GM19463 (cell line): ENCODE measurements around the gene CBLC.
"Not testable (repeated sequence)": the region's sequence is repeated elsewhere in the genome, so short reads cannot be mapped to it uniquely, and the experiment has no call there.

Source experiments
- ATAC-seq: cut with Tn5 transposase; IDR thresholded peaks from one replicate; pipeline ENCODE4 v1.9.1; 2021; ENCODE audit warnings: mild to moderate bottlenecking, moderate library complexity; ENCODE audit not compliant: unreplicated experiment

Gene CBLC

DNA sequence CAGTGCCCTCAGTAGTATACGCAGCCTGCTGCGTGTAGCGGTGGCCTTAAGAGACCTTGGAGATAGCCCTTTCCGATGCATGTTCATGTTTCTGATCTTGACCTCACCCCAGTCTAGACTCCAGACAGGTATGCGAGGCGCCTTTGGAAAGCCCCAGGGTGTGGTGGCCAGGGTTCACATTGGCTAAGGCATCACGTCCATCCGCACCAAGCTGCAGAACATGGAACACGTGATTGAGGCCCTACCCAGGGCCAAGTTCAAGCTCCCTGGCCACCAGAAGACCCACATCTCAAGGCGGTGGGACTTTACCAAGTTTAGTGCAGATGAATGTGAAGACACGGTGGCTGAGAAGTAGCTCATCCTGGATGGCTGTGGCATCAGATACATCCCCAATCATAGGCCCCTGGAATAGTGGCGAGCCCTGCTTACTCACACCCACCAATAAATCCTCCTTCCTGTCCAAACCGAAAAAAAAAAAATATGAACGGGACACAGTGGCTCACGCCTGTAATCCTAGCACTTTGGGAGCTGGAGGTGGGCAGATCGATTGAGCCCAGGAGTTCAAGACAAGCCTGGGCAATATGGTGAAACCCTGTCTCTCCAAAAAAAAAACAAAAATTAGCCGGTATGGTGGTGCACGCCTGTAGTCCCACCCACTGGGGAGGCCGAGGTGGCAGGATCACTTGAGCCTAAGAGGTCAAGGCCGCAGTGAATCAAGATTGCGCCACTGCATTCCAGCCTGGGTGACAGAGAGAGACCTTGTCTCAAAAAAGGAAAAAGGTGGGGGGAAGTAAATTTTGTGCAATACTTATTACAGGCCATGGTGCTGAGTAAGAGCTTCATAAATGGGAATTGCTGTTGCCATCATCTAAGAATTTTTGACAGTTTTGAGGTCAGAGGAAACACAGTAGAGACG is 12.4 kb upstream of the CBLC start:
- no peak for ATAC-seq

DNA sequence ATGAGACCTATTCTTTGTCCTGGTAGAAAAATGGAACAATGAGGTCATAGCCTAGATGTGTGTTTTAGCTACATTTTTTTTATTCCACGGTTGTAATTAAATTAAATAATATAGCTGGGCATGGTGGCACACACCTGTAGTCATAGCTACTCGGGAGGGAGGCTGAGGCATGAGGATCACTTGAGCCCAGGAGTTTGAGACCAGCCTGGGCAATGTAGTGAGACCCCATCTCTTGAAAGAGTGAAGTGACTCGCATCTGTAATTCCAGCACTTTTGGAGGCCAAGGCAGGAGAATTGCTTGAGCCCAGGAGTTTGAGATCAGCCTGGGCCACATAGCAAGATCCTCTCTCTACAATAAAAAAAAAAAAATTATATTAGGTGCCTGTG is 11.7 kb upstream of the CBLC start:
- ATAC-seq = no peak

DNA sequence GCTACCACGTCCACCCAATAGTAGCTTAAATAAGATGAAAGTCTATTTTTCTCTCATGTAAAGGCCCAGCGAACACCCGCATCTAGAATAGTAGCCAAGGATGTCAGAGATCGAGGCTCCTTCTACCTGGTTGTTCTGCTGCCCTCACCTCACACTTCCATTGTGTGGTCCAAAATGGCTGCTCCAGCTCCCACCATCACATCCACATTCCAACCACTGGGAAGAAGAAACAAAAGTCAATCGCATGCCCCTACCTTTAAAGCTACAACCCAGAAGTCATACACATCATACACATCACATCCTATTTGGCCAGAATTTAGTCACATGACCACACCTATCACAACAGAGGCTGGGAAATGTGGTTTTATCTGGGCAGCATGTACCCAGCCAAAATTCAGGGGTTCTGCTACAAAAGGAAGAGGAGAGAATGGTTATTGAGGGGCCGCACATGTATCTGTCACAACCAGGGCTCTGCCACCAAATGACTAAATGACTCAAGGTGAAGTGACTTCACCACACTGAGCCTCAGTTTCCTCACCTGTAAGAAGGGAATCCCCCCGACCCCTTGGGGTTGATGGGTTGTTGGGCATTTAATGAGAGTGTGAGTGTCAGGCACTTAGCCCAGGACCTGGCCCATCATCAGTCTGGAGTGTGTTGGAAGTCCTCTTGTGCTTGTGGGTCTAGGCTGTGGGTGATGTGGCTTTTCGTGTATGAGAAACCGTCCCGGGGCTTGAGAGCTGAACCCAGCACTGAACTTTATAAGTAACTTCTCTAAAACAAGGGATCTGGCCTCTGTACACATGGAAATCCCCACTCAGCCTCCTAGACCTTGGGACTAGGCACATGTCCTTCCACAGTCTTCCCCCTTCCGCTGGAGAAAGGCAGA is 10.2 kb upstream of the CBLC start:
- no peak for ATAC-seq

DNA sequence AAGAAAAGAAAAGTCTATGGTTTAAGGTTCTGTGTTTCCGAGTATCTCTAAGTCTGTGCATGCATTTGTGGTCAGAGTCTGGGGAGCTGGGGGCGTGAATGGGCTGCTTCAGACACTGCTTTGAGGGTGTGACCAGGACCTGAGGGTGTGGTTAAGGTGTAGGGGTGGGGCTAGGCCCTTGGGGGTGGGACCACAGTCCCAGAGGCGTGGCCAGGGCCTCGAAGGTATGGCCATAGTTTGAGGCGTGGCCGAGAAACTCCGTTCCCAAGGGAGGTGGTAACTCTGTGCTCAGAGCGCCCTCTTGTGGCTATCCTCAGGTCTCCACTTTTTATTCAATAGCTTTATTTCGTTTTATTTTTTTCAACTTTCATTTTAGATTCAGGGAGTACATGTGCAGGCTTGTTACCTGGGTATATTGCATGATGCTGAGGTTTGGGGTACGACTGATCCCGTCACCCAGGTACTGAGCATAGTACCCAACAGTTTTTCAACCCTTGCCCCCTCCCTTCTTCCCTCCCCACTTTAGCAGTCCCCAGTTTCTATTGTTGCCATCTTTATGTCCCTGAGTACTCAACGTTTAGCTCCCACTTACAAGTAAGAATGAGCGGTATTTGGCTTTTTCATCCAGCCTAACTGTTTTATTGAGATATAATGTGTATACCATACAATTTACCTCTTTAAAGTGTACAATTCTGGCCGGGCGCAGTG is 7.0 kb upstream of the CBLC start:
- peak; percentile 93 for ATAC-seq

DNA sequence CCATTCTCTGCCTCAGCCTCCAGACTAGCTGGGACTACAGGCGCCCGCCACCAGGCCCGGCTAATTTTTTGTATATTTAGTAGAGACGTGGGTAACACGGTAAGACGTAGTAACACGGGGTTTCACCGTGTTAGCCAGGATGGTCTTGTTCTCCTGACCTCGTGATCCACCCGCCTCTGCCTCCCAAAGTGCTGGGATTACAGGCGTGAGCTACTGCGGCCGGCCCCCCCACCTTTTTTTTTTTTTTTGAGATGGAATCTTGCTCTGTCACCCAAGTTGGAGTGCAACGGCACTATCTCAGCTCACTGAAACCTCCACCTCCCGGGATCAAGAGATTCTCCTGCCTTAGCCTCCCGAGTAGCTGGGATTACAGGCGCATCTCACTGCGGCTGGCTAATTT is 5.5 kb upstream of the CBLC start:
- not testable (repeated sequence) for ATAC-seq

DNA sequence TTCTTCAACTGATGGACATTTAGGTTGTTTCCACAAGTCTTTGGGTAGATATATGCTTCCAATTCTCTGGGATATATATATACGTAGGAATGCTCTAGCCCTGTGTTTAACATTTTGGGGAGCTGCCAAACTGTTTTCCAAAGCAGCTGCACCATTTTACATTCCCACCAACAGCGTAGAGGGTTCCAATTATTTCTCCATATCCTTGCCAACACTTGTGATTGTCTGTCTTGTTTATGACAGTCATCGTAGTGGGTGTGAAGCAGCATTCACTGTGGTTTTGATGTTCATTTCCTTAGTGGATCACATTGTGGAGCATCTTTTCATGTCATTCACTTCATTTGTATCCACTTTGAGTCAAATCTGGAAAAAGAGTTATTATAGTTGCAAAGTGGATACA is 4.7 kb upstream of the CBLC start:
- ATAC-seq = no peak

DNA sequence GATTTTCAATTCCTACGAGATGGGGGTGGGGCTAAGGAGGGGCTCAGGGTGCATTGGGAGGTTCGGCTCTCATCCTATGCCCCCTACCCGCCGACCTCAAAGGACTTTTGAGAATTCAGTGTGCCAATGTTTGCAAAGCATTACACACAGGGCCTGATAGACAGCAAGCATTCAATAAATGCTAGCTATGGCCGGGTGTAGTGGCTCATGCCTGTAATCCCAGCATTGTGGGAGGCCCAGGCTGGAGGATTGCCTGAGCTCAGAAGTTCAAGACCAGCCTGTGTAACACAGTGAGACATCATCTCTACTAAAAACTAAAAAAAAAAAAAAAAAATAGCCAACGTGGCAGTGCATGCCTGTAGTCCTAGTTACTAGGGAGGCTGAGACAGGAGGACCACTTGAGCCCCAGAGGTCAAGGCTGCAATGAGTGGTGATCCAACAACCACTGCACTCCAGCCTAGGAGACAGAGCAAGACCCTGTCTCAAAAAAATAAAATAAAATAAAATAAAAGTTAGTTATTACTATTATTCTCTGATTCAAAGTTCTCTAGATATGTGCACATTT is 1.9 kb upstream of the CBLC start:
- ATAC-seq = no peak

DNA sequence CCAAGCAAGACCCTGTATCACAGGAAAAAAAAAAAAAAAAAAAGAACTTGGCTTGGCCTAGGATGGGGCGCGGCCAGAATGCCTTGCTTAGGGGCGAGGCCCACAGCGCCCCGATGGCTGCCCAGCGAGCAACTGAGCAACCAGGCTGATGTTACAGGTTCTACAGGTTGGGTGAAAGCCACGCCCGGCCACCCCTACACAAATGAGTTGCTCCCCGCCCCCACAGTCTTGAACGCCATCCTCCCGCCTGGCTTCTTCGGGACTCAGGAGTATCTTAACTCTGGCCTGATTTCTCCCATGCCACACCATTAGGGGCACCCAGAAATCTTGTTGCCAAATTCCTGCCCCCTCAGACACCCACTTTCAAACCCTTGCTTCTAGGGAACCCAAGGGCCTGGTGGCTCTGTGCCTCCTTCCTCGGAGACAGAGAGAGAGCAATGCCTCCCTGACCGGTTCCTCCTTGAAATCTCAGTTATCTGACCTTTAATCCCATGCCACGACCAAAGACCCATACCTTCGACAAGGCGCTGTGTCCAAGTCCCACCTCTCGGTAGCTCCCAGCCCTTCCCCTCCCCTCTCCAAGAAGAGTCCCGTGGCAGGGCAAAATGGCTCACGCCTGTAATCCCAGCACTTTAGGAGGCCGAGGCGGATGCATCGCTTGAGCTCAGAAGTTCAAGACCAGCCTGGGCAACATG is 1.1 kb upstream of the CBLC start:
- no peak for ATAC-seq

DNA sequence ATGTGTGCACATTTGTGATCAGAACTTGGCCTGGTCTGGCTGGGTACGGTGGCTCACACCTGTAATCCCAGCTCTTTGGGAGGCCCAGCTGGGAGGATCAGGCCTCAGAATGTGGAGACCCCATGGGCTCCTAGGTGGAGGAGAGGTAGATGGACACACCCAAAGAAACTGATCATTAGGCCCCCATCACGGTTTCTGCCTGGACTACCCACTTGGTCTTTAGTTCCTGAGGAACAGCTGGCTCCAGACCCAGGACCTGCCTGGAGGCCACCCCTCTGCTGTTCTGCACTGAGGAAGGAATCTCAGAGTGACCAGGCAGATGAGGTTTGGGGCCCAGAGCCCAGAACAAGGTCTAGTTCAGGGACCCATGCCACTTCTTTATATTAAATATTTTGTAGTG is 1.5 kb downstream of the CBLC start:
- no peak for ATAC-seq

DNA sequence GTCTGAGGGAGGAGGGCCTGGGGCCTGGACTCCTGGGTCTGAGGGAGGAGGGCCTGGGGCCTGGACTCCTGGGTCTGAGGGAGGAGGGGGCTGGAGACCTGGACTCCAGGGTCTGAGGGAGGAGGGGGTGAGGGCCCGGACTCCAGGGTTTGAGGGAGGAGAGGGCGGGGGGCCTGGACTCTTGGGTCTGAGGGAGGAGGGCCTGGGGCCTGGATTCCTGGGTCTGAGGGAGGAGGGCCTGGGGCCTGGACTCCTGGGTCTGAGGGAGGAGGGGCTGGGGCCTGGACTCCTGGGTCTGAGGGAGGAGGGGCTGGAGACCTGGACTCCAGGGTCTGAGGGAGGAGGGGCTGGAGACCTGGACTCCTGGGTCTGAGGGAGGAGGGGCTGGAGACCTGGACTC is 4.0 kb downstream of the CBLC start:
- not testable (repeated sequence) for ATAC-seq

DNA sequence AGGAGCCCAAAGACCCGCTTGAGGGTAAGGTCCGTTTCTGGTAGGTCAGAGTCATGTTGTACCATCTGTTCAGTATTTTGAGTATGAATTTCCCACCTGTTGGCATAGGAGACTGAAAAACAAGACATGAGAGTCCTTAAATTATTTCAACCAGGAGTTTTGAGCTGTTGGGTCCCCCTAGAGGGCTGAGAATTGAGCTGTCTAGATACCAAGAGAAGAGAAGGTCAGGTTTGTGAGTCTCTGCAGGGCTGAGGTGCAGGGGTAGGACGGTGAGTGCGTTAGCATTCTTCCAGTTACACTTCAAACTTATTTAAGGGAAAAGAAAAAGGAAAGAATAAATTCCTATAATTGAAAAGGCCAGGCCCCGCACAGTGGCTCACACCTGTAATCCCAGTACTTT is 5.0 kb downstream of the CBLC start:
- no peak for ATAC-seq

DNA sequence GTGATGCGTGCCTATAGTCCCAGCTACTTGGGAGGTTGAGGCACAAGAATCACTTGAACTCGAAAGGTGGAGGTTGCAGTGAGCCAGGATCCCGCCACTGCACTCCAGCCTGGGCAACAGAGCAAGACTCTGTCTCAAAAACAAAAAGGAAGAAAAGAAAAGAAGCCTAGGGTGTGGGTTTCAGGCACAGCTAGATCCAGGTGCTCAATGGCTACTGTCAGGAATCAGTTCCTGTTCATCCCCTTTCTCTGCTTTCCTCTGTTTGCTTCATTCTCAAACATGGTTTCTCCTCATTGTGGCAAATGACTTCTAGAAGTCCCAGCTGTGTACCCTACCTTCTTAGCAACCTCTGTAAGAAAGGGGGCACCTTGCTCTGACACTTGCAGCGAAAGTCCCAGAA is 5.9 kb downstream of the CBLC start:
- no peak for ATAC-seq

DNA sequence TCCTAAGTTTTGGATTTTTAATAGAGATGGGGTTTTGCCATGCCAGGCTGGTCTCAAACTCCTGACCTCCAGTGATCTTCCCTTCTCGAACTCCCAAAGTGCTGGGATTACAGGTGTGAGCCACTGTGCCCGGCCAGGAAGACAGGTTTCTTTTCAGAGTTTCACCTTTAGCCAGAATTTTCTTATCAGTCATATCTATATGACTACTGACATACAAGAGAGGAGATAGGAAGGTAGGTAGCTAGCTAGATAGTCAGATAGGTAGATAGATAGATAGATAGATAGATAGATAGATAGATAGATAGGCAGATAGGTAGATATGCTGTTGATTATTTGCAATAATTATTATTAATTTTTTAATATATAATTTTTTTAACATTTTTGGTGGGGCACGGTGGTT is 7.6 kb downstream of the CBLC start:
- no peak for ATAC-seq

DNA sequence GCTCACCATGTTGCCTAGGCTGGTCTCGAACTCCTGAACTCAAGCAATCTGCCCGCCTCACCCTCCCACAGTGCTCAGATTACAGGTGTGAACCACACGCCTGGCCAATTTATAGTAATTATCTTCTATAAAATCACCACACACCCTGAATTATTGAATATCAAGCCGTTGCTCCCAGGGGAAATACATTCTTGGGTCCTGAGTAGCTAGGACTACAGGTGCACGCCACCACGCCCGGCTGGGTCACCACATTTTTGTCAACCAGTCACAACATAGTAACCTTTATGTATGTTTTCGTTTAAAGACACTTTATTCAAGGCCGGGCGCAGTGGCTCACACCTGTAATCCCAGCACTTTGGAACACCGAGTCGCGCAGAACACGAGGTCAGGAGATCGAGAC is 8.3 kb downstream of the CBLC start:
- ATAC-seq = no peak

DNA sequence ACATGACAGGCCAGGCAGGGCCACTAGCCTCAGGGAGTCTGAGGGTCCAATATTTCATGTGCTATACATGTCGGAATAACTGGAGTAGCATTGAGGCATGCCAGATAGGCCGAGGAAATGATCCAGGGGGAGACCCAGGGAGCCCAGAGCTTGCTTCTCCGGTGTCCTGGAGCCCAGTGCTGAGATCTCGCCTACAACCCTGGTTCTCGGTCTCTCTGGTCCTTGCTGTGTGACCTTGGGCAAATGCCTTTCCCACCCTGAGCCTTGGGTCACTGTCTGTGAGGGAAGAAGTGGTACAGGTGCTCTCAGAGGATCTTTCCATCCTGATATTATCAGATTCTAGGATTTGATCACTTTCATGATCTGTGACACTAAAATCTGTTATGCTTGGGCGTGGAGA is 11.3 kb downstream of the CBLC start:
- ATAC-seq = no peak

DNA sequence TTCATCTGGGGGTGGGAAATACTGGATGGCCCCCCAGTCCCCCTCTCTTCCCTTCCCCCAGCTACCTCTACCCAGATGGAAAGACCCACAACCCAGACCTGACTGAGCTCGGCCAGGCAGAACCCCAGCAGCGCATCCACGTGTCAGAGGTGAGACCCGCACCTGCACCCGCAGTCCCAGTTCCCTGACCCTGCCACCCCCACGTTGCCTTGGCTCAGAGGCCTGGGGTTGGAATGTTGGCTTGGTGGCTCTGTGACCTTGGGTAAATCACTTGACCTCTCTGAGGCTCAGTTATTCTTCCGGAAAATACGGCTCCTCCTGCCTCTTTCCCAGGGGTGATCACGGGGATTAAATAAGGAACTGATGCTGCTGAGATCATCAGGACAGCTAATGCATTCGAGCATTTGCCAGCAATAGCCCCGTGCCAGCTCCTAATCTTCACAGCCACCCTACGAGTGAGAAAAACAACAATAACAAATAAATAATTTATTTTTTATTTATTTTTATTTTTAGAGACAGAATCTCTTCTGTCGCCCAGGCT is 12.3 kb downstream of the CBLC start:
- no peak for ATAC-seq

DNA sequence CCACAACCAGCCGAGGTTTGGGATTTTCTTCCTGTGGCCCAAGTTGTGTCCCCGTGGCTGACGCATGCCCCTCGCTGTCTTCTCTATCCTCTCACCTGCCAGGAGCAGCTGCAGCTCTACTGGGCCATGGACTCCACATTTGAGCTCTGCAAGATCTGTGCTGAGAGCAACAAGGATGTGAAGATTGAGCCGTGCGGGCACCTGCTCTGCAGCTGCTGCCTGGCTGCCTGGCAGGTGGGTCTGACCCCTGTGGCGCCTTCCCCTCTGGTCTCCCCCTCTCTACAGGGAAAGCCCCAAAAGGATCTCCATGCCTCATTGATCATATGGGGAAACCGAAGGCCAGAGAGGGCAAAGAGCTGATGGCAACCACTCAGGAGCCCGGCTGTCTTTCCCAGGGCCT is 14.6 kb downstream of the CBLC start:
- no peak for ATAC-seq

DNA sequence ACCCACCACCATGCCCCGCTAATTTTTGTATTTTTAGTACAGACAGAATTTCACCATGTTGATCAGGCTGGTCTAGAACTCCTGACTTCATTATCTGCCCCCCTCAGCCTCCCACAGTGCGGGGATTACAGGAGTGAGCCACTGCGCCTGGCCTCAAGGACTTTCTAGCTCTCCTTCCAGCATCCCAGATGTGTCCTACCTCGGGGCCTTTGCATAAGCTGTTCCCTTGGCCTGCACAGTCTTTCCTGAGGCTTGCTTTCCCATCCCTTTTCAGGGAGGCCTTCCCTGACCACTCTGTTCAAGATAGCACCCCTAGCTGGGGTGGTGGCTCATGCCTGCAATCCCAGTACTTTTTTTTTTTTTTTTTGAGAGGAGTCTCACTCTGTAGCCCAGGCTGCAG is 16.9 kb downstream of the CBLC start:
- ATAC-seq = no peak

DNA sequence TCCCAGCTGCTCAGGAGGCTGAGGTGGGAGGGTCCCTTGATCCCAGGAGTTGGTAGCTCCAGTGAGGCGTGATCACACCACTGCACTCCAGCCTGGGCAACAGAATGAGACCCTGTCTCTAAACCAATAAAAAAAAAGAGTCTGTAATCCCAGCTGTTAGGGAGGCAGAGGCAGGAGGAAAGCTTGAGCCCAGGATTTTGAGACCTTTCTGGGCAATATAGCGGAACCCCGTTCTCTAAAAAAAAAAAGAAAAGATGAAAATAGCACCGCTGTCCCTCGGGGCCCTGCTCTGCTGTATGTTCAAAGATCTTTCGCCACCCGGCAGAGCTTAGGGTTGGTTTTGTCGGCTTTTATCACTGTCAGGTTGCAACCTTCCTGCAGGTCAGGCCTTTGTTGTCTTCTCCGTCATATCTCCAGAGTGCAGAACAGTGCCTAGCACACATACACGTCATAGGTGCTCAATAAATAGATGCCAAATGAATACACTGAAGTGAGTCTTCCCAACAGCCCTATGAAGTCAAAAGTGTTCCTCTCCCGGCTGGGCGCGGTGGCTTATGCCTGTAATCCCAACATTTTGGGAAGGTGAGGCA is 17.8 kb downstream of the CBLC start:
- ATAC-seq = no peak

DNA sequence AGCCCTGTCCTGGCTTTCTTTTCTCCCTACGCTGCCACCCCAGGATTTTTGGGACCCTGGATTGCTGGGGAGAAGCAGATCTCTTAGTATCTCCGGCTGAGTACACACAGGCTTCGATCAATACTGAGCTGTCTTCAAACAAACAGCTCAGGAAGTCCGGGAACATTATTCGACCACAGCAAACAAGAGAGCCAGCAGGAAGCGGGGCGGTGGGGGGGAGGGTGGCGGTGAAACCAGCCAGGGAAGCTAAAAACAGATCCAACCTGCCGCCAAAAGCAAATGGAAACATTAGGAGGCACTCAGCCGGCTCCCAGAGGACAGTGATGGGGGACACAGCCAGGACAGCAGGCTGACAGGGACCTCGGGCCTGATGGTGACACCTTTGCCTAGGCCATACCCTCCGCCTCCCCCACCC is 19.0 kb downstream of the CBLC start:
- ATAC-seq = no peak
